Left hindlimb (tissue), 1 donor: ENCODE measurements around the gene APOLD1.
"Not testable (repeated sequence)": the region's sequence is repeated elsewhere in the genome, so short reads cannot be mapped to it uniquely, and the experiment has no call there.

Source experiments
- DNase-seq: peaks from one replicate; pipeline ENCODE4 v3.0.0-alpha.2; 2018

Gene APOLD1

GRCh38 chr12:12810553-12811021, 25.1 kb downstream of the APOLD1 start:
- DNase-seq: no peak

- no peak for DNase-seq
These were observed 25.9 kb downstream of the APOLD1 start for GRCh38 chr12:12811343-12811742.

- DNase-seq: no peak
These were observed 26.7 kb downstream of the APOLD1 start for GRCh38 chr12:12812174-12812573.

- no peak for DNase-seq
These were observed 27.2 kb downstream of the APOLD1 start for GRCh38 chr12:12812618-12813119.

DNA sequence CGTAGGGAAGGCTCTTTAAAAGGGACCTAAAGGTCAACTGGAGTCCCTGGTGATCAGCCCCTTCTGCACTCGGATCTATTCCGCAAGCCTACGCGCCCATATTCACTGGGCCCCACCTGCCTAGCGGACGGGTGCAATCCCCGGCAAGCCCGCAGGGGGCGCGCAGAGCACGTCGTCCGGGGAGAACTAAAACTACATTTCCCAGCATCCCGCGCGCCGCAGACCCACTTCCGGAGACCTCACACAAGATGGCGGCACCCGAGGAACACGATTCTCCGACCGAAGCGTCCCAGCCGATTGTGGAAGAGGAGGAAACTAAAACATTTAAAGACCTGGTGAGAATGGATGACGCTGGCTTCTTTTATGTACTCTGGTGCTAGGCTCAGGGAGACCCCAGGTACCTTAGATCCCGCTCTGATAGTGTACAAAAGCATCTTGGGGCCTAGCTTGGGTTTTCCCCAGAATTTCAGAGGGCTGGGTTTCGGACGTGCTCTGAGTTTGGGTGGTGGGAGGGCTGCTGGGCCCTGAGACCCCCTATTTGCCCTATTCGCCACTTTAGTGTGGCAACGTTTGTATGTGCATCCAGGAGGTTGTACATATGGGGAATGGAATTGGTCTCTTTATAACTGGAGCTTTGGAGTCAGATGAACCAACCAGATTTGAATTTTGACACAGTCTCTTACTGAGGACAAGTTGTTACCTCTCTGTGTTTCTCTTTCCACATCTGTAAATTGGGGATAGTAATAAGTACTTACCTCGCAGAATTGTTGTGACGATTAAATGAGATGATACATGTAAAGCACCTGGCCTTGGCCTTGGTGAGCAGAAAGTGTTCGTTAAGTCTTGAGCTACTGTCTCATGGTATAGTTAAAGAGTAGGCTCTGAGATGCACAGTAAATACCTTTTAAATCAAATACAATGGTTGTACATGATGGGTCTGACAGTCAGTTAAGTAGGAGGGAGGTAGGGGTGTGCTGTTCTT, 28.0 kb downstream of the APOLD1 start, which contains the start of gene DDX47:
TSS of gene DDX47 (plus strand) at position 227 of the 982 bp plus-strand sequence. CDS start at position 249, 22 bp downstream.
- DNase-seq: peak; percentile 96

GRCh38 chr12:12817616-12818015, 32.2 kb downstream of the APOLD1 start:
- DNase-seq: no peak

DNA sequence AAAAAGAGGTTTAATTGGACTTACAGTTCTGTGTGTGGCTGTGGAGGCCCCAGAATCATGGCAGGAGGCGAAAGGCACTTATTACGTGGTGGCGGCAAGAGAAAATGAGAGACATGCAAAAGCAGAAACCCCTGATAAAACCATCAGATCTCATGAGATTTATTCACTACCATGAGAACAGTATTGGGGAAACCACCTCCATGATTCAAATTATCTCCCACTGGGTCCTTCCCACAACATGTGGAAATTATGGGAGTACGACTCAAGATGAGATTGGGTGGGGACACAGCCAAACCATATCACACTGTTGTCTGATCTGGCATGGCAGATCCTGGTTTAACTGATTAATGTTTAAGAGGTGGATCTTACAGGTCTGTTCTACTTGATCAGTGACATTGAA, 33.2 kb downstream of the APOLD1 start:
- no peak for DNase-seq

- no peak for DNase-seq
These were observed 33.8 kb downstream of the APOLD1 start for GRCh38 chr12:12819221-12819620.

DNA sequence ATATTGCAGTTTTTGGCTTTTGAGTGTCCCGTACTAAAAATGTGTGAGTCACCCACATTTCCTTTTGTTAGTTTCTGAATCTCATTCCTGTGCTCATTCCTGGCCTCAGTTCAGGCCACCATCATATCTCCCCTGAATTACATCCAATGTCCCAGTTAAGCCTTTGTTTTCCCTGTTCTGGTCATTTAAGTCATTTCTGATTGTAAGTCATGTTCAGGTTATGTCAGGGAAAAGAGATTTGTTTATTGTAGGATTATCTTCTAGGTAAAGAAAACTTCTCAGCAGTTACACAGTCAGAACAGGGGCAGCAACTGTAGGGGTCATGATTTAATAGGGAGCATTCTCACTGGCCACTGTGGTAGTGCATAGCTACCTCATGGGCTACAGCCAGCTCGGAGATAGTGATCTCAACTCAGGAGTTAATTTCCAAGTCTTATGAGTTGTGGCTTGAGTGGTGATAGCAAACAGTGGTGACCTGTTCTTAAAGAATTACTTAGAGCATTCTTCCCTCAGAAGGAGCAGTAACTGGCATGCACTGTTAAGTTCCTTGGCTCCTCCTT, 34.4 kb downstream of the APOLD1 start:
- DNase-seq: no peak

- DNase-seq: not testable (repeated sequence)
These were observed 34.9 kb downstream of the APOLD1 start for GRCh38 chr12:12820376-12820775.

DNA sequence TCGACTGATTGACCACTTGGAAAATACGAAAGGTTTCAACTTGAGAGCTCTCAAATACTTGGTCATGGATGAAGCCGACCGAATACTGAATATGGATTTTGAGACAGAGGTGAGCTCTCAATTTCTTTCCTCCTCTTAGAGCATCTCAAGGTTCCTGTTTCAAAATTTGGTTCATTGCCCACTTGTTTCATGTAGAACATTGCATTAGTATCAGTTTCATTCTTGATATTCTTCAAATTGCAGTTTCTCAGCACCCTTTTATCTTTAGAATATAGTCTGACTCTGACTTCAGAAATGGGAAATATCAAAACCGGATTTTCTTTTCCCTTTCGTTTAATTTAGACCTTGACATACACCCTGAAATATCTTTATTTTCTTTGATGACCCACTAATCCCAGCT, 36.5 kb downstream of the APOLD1 start:
- no peak for DNase-seq

GRCh38 chr12:12822886-12823285, 37.4 kb downstream of the APOLD1 start:
- DNase-seq: no peak

- DNase-seq: no peak
These were observed 37.8 kb downstream of the APOLD1 start for GRCh38 chr12:12823300-12823699.

DNA sequence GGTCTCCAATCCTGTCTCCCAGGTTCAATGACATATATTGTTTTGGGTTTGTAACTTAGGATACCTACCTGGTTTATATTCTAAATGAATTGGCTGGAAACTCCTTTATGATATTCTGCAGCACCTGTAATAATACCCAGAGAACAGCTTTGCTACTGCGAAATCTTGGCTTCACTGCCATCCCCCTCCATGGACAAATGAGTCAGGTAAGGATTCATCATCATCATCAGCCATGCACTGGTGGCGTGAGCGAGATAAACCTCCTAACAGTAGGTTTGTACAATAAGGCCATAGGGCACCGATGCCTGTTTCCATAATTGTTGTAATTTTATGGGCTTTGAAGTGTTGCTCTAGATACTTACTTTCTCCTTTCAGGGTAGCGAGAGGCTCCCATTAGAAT, 38.4 kb downstream of the APOLD1 start:
- no peak for DNase-seq

- DNase-seq: no peak
These were observed 50.1 kb downstream of the APOLD1 start for GRCh38 chr12:12835378-12836146.

GRCh38 chr12:12836571-12836970, 51.1 kb downstream of the APOLD1 start:
- DNase-seq: no peak

DNA sequence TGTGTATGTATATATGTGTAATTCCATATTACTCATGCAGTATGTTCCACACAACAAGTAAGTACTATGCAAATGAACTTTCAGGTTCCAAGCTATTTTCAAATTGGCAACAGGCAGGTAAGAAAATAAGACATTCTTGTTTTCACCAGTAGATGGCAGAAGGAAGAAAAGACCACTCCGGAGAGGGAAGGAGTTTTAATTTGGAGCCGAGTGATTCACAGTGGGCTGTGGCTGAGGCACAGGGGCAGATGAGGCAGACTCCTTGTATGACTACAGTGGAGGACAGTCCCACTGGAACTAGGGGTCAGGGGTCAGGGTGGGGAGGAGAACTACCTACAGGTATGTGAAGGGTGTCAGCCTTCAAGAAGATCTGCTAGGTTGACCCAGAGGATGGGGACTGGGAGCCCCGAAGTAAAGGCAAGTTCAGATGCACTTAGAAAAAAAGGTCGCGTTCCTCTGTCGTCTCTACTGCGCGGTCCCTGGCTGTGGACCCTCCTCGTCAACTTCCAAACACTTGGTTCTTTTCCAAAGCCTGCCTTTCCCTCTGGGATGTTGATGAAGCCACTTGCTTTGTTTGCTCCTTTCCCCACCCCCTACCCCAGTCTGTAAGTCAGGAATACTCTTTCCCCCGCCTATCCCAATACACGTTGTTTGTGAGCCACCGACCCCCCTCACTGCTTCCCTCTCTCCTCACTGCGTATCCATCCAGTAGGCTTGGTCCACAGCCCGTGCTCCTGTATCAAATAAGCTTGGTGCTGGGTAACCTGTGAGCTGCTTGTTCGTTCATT, 51.8 kb downstream of the APOLD1 start:
- peak; percentile 37 for DNase-seq

DNA sequence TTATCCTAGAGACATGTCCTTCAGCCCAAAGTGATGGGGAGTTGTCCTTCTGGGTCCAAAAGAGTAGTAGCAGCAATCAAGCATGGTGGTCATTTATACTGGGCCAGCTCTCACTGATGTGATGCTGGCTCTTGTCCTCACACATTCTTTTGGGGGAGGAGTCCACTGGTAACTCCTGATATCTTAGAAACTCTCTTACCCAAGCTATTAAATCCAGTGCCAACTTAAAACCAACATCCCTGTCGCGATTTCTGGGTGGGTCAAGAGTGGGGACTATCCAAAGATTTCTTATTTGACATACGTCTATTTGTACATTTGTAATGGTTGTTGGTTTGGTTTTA, 52.3 kb downstream of the APOLD1 start:
- DNase-seq: no peak

GRCh38 chr12:12839003-12839395, 53.5 kb downstream of the APOLD1 start:
- DNase-seq: no peak

GRCh38 chr12:12839439-12839838, 54.0 kb downstream of the APOLD1 start:
- DNase-seq: not testable (repeated sequence)

DNA sequence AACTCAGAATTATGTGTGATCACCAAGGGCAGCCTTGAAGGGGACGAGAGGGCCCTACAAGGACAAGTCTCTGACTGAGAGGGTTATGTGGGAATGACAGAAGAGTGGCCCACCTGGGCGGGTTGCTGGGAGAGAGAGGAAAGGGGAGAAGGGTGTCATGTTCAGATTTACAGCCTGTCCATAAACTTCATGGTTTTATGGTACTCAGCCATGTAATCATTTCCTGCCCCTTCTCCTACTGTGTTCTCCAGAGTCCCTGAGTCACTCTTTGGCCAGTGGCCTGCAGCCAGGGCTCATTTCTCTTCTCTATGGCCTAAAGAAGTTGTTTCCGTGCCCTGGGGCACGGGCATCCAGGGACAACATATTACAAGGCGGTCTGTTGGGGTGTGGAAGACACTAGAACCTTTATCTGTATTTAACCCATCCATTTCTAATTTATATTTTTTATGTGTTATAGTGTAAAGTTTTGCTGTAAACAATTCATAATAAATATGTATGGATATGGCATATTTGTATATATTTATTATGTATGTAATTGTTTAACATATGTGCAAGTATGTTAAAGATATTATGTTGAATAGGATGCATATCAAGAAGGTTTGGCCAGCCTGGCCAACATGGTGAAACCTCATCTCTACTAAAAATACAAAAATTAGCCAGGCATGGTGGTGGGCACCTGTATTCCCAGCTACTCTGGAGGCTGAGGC, 54.6 kb downstream of the APOLD1 start:
- DNase-seq: no peak

DNA sequence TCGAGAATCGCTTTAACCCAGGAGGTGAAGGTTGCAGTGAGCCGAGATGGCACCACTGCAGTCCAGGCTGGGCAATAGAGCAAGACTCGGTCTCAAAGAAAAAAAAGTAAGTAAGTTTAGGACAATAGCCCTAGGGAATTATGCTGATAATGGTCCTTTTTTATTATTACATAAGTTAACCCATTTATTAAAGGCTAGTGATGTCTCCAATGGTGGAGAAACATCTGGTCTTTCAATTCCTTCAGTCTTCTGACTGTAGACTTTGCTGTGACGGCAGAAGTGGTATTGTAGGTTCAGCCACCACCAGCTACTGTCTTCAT, 55.1 kb downstream of the APOLD1 start:
- no peak for DNase-seq
